HG03439 (cell line): ENCODE results near the gene DHX30.
"Not testable (repeated sequence)": the region's sequence is repeated elsewhere in the genome, so short reads cannot be mapped to it uniquely, and the experiment has no call there.

Experiments
- ATAC-seq: cut with Tn5 transposase; IDR thresholded peaks from one replicate; pipeline ENCODE4 v1.9.1; 2021; ENCODE audit warnings: mild to moderate bottlenecking, moderate library complexity; ENCODE audit not compliant: unreplicated experiment

DHX30 gene, protein sequence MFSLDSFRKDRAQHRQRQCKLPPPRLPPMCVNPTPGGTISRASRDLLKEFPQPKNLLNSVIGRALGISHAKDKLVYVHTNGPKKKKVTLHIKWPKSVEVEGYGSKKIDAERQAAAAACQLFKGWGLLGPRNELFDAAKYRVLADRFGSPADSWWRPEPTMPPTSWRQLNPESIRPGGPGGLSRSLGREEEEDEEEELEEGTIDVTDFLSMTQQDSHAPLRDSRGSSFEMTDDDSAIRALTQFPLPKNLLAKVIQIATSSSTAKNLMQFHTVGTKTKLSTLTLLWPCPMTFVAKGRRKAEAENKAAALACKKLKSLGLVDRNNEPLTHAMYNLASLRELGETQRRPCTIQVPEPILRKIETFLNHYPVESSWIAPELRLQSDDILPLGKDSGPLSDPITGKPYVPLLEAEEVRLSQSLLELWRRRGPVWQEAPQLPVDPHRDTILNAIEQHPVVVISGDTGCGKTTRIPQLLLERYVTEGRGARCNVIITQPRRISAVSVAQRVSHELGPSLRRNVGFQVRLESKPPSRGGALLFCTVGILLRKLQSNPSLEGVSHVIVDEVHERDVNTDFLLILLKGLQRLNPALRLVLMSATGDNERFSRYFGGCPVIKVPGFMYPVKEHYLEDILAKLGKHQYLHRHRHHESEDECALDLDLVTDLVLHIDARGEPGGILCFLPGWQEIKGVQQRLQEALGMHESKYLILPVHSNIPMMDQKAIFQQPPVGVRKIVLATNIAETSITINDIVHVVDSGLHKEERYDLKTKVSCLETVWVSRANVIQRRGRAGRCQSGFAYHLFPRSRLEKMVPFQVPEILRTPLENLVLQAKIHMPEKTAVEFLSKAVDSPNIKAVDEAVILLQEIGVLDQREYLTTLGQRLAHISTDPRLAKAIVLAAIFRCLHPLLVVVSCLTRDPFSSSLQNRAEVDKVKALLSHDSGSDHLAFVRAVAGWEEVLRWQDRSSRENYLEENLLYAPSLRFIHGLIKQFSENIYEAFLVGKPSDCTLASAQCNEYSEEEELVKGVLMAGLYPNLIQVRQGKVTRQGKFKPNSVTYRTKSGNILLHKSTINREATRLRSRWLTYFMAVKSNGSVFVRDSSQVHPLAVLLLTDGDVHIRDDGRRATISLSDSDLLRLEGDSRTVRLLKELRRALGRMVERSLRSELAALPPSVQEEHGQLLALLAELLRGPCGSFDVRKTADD

DNA sequence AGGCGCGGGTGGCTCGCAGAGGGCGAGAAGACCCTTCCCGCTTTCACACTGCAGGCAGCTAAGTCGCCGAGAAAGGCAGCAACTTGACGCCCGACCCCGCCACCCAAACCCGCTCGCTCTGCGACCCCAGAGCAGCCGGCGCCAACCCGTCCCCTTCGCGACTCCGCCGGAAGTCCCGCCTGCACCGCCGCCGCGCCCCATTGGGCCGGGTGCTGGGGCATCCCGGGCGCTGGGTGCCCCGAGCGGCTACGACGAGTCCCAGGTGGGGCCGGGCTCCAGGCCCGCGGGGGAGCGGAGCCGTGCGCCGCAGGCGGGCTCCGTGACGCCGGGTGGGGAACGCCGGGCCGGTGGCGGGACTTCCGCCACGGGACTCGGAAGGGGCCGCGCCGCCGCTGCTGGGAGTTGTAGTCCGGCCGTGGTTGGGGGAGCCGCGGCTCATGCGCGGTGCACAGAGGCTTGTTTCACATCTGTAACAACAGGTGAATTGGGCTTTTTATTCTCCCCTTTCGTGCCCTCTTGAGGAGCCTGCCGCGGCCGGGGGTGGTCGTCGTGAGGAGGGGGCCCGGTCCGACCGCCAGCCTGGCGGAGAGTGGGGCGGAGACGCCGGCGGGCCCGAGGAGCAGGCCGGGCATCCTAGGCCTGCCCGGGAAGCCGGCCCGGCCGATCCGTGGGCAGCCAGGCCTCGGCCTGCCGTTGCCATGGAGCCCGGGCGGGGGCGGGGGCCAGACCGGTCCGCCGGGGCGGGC is at the start of gene DHX30:
TSS of gene DHX30 (plus strand) at position 405 of the 746 bp plus-strand sequence. CDS start 7,546 bp downstream, outside the sequence.
- ATAC-seq, result peak; percentile 85

DNA sequence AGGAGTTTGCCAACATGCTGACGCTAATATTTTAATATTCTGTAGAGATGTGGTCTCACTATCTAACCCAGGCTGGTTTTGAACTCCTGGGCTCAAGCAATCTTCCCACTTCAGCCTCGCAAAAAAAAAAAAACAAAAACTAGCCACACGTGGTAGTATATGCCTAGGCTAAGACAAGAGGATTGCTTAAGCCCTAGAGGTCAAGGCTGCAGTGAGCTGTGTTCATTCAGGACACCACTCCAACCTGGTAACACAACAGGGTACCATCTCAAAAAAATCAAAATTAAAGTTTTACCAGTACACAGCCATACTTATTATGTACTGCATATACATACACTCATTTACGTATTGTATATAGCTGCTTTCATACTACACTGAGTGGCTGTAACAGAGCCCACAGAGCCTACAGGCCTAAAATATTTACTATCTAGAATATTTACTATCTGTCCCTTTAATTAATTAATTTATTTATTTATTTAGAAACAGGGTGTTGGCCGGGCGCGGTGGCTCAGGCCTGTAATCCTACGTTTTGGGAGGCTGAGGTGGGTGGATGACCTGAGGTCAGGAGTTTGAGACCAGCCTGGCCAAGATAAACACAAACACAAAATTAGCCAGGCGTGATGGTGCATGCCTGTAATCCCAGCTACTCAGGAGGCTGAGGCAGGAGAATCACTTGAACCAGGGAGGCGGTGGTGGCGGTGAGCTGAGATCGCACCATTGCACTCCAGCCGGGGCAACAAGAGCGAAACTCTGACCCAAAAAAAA is 44.5 kb upstream of the DHX30 start:
- no peak for ATAC-seq

DNA sequence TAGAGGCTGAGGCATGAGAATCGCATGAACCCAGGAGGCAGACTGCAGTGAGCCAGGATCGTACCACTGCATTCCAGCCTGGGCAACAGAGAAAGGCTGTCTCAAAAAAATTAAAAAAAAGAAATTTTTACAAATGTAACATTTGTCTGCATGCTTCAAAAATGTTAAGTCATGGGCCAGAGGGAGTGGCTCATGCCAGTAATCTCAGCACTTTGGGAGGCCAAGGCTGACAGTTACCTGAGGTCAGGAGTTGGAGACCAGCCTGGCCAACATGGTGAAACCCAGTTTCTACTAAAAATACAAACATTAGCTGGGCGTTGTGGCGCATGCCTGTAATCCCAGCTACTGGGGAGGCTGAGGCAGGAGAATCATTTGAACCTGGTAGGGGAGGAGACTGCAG is 42.7 kb upstream of the DHX30 start:
- ATAC-seq, result not testable (repeated sequence)

DNA sequence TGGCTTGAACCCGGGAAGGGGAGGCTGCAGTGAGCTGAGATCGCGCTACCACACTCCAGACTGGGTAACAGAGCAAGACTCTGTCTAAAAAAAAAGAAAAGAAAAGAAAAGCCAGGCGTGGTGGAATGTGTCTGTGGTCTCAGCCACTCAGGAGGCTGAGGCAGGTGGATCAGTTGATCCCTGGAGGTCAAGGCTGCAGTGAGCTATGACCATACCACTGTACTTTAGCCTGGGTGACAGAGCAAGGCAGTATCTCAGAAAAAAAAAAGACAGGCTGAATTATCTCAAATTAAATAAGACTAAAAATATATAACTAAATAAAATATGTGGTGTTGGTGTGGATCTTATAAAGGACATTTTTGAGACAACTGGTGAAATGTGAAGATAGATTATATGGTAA is 41.9 kb upstream of the DHX30 start:
- no peak for ATAC-seq

DNA sequence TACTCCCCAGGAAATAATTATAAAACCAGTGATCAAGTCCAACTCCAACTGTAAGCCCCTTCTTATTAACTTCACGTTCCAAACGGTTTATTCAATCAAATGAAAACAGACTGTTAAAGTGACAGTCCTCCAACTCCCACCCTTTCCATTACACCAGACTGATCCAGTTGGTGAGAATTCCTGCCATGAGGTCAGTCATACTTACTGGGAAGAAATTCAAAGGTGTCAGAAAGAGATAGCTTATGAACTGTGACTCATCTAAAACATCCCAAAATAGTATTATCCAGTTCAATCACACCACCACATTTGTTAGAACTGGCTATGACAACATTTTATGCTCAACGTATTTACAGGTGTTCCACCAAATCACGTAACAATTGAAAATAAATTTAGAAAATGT is 40.7 kb upstream of the DHX30 start:
- no peak for ATAC-seq

DNA sequence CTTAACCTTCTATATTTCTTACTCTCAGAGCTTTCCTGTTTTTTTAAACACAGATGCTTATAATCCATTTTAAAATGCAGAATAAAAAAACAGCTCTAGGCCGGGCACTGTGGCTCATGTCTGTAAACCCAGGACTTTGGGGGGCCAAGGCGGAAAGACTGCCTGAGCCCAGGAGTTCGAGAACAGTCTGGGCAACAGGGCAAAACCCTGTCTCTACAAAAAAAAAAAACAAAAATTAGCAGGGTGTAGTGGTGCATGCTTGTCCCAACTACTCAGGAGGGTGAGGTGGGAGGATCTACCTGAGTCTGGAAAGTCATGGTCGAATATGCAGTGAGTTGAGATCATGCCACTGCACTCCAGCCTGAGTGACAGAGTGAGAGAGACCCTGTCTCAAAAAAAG is 36.8 kb upstream of the DHX30 start:
- no peak for ATAC-seq

DNA sequence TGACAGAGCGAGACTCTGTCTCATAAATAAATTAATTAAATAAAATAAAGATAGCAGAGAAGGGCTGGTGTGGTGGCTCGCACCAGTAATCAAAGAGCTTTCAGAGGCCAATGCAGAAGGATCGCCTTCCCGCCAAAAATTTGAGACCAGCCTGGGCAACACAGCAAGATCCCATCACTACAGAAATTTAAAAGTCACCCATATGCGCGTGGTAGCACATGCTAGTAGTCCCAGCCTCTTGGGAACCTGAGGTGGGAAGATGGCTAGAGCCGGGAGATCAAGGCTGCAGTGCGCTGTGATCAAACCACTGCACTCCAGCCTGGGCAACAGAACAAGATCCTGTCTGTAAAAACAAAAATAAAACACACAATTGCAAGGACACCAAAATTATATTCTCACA is 30.9 kb upstream of the DHX30 start:
- no peak for ATAC-seq

DNA sequence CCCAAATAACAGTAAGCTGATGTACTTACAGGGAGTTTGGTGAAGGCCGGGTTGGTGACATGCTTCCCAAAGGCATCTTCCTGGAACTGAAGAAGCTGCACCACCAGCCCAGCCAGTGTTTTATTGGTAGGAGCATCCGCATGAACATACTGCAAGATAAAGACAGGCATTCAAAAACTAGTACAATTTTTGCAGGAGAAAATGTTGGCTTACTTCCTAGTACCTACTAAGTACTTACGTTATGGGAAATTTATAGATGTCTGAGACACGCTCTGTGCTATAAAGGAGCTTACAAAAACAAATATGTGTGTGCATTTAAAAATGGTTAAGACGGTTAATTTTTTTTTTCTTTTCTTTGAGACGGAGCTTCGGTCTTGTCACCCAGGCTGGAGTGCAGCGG is 30.1 kb upstream of the DHX30 start:
- no peak for ATAC-seq

DNA sequence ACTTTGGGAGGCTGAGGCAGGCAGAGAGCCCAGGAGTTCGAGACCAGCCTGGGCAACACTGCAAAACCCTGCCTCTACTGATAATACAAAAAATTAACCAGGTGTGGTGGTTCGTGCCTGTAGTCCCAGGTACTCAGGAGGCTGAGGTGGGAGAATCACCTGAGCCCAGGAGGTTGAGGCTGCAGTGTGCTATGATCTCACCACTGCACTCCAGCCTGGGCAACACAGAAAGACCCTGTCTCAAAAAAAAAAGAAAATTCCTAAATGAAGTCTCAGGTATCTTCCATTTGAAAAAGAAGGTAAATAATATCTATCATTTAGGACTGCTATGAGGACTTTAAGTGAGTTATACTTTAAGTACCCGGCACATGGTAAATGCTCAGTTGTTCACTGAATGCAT is 24.2 kb upstream of the DHX30 start:
- ATAC-seq, result no peak

DNA sequence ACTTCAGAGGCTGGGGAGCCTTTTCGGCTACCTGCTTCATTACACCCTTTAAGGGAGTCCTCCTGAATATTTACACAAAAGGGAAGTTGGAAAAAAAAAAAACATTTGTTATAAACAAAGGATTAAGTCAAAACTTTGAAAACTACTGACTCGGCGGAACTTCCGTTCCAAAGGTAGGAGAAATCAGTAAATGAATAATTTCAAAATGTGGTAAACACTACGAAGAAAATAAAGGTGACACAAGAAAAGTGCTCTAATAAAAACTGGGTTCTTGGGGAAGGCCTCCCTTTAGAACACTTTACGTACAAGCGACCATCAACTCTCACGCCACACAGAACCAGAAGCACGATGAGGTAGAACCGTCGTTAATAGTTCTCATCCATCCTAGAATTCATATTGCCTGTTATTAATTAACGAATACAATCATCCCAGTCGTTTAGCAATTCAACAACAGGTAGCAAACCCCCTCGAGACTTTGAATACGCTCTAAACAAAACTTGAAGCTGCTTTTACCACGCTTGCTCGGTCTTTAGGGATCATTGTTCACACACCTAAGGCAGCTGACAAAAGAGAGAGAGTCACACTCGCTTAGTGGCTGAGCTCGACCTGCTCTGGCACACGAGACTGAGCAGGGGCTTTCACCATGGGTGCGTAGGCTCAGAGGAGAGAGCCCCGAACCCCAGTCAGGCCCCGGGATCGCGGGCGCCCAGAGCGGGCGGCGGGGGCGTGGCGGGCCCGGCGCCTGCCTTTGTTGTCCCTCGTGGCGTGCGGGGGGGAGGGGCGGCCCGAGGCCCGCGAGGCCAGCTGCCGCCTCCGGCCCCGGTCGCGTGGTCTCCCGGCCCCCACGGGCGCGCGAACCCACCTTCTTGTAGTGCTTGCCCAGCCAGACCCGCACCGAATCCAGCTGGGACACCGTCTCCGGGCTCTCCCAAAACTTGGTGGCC is 21.9 kb upstream of the DHX30 start:
- ATAC-seq, result peak; percentile 39

DNA sequence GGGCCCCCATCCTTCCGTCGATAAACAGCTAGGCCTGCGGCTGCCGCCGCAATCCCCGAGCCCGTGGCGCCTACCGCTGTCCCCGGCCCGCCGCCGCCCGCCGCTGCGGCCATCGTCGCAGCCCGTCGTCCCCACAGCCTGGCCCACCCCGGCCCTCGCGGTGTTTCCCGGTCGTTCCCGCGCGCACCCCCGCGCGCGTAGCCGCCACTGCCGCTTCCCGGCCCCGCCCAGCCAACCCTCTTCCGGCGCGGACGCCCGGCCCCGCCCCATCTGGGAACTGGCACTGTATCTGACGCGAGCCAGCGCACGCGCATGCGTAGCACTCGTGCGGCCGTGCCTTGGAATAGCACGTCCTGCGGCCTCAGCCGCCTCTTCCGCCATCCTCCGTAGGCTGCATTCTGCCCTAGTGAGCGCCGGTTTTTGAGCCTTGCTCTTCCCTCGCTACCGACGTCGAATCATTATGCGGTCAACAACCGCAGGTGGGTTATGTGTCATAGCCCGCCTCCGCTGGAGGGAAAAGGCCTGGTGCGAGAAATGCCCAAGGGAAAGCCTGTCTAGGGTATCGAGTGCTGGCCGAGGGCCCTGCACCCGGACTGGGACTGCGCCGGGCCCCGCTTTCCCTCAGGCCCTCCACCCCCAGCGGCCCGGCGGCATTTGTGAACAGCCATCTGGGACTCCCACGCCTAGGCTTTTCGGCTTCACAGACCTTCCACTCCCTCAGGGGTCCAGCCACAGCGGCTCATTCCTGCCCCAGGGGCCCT is 21.1 kb upstream of the DHX30 start, which contains the start of gene SMARCC1:
TSS of gene SMARCC1 (minus strand) at position 209 of the 761 bp plus-strand sequence. CDS start at position 113, 96 bp downstream.
- ATAC-seq, result peak; percentile 82

DNA sequence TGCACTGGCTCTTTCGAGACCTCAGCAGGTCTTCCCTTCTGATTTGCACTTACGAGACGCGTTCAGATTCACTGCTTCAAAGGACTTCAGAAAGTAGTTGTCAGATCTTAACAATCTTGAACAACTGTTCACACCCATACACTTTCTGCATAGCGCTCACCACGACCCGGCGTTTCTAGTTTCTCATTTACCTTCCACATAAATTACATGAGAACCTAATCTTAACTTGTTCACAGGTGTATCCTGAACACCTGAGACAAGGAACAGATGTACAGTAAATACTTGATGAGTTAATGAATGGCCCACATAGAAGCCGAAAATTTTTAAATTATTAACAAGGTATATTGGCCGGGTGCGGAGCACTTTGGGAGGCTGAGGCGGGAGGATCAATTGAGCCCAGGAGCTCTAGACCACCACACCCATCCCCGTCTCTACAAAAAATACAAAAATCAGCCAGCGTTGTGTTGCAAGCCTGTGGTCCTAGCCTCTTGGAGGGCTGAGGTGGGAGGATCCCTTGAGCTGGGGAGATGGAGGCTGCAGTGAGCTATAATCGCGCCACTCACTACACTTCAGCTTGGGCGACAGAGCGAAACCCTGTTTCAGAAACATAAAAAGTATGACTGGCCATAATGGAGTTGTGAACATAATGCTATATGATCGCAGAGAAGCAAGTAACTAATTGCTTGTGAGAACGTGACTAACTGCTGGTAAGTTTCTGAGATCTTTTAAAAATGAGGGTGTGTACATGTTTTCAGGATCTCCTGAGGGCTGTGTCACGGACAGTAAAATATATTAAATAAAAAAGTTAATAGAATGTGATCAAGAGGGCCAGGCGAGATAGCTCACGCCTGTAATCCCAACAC is 20.3 kb upstream of the DHX30 start:
- ATAC-seq, result no peak

DNA sequence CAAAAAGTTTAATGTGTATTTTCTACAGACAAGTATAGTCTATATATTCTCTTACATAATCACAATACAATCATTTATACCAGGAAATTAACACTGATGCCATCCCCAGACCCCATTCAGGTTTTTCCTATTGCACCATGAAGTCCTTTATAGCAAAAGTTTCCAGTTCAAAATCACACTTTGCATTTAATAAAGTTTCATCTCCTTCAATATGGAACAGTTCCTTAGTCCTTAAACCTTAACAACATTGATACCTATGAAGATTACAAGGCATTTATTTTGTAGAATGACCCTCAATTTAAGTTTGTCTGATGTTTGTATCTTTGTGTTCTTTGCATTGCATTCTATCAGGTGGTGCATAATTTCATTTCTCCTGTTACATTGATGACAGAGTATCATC is 19.3 kb upstream of the DHX30 start:
- ATAC-seq, result no peak

DNA sequence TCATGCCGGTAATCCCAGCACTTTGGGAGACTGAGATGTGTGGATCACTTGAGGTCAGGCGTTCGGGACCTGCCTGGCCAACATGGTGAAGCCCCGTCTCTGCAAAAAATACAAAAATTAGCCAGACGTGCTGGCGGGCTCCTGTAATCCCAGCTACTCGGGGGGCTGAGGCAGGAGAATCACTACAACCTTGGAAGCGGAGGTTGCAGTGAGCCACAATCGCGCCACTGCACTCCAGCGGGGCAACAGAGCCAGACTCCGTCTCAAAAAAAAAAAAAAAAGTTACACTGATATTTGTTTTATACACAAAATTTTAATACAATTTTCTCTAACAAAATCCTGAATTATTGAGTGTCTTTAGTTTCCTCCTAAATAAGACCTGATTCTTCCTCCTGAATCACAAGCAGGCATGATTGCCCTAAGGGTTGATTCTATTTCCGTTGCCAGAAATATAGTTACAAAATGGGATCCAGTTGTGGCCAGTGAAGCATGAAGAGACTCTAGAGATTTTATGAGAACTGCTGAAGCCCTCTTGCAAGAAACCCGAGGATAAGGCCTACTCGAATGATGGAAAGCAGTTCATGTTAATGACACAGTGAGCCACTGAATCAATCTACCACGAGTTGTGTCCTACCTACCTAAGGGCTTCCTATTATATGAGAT is 11.6 kb upstream of the DHX30 start:
- ATAC-seq, result no peak

DNA sequence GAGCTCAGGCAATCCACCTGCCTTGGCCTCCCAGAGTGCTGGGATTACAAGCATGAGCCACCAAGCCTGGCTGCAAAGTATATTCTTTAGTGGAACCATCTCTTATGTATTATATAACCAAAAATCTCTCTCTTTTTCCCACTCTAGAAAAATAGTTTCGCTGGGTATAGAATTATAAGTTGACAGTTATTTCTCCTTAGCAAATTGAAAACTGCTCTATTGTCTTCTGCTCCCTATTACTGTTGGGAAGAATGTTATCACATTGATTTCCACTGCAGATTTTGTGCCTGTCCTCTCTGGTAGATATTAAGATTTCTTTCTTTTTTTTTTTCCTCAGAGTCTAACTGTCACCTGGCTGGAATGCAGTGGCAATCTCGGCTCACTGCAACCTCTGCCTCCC is 10.2 kb upstream of the DHX30 start:
- ATAC-seq, result no peak

DNA sequence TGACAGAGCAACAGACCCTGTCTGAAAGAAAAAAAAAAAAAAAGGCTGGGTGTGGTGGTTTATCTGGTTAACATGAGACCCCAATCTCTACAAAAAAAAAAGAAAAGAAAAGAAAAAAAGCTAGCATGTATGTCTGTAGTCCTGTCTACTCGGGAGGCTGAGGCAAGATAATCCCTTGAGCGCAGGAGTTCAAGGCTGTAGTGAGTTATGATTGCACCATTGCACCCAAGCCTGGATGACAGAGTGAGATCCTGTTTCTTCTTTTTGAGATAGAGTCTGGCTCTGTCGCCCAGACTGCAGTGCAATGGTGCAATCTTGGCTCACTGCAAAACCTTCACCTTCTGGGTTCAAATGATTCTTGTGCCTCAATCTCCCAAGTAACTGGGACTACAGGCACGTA is 8.4 kb upstream of the DHX30 start:
- ATAC-seq, result no peak
